HK-2 (cell line): ENCODE measurements around the gene COX8A.
A peak's percentile ranks its signal among the peaks of the same experiment; 100 is the strongest.
"Not testable (repeated sequence)": the region's sequence is repeated elsewhere in the genome, so short reads cannot be mapped to it uniquely, and the experiment has no call there.

ENCODE experiments used
- DNase-seq: peaks from one replicate; pipeline ENCODE4 v3.0.0-alpha.2; 2018; ENCODE audit not compliant: unreplicated experiment

COX8A gene

GRCh38 chr11:63969461-63969860, 5.0 kb upstream of the COX8A start:
- no peak for DNase-seq

- DNase-seq: no peak
Observed at GRCh38 chr11:63970902-63971301, 3.5 kb upstream of the COX8A start.

GRCh38 chr11:63973912-63974258, 535 bp upstream of the COX8A start:
- not testable (repeated sequence) for DNase-seq

- DNase-seq: no peak
Observed at GRCh38 chr11:63978551-63979239, 4.3 kb downstream of the COX8A start.

GRCh38 chr11:63979426-63979825, 5.0 kb downstream of the COX8A start:
- DNase-seq: no peak

- no peak for DNase-seq
Observed at GRCh38 chr11:63985812-63986155, 11.4 kb downstream of the COX8A start.

- peak; percentile 77 for DNase-seq
Observed at GRCh38 chr11:63986156-63986931, 11.9 kb downstream of the COX8A start, which contains the start of gene OTUB1. Gene OTUB1 (plus strand): TSS chr11:63986438. CDS start chr11:63986457, 19 bp downstream.

- no peak for DNase-seq
Observed at GRCh38 chr11:63986932-63987513, 12.6 kb downstream of the COX8A start.

GRCh38 chr11:63991558-63991957, 17.1 kb downstream of the COX8A start:
- no peak for DNase-seq

- DNase-seq: no peak
Observed at GRCh38 chr11:63993100-63993499, 18.7 kb downstream of the COX8A start.

- DNase-seq: no peak
Observed at GRCh38 chr11:63993993-63994392, 19.6 kb downstream of the COX8A start.

GRCh38 chr11:63996512-63996911, 22.1 kb downstream of the COX8A start:
- DNase-seq: no peak

GRCh38 chr11:63997104-63997700, 22.8 kb downstream of the COX8A start:
- DNase-seq: no peak

- DNase-seq: no peak
Observed at GRCh38 chr11:63997801-63998337, 23.4 kb downstream of the COX8A start.

GRCh38 chr11:63998558-63999348, 24.3 kb downstream of the COX8A start:
- no peak for DNase-seq

- no peak for DNase-seq
Observed at GRCh38 chr11:63999349-64000025, 25.1 kb downstream of the COX8A start.

- DNase-seq: no peak
Observed at GRCh38 chr11:64000026-64000739, 25.8 kb downstream of the COX8A start.

- DNase-seq: no peak
Observed at GRCh38 chr11:64000740-64001483, 26.5 kb downstream of the COX8A start.
